ENCODE measurements around the gene PRKG1. TPM values are rescaled to one million over a fixed set of nuclear protein-coding genes. Genes with fewer than 3 reads are reported as not detected.

PRKG1 gene
- total and polyA plus RNA-seq, 2 experiments from 2014 or later: 18.2 to 21.1 TPM

DNA sequence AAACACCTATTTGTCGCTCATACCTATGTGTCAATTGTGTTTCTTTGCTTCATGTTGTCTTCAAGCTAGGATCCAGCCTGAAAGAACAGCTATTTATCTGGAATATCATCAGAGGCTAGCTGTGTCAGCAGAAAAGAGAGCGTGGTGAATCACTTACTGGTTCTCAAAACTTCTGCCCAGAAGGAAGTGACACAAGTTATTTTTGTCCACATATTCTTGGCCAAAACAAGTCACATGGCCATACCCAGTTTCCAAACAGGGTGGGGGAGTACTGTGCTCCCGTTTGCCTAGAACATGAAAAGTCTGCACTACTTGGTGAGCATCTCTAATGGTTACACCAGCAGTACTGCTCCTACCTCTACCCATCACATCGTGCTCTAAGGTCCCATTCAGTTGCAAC is 786.0 kb downstream of the PRKG1 start:
- no peaks in the 10 kb centered on the region for H4K20me1 ChIP-seq (replicated peaks; ENCODE audit: insufficient read depth)
- H3K36me3 ChIP-seq (ENCODE audit: insufficient read depth): no peaks in the 10 kb centered on the region
- H3K4me2 ChIP-seq: no peak overlapping the region
- no peak overlapping the region for H3K4me3 Mint-ChIP-seq
- peaks cover 8% of the 10 kb centered on the region; the same call in 2 of the 3 replicates for H3K36me3 Mint-ChIP-seq (ENCODE audit: low read depth)
- peaks cover 15% of the 10 kb centered on the region for H3K4me1 ChIP-seq (ENCODE audit: insufficient read depth)
- no peak overlapping the region for H3K27ac ChIP-seq (ENCODE audit: low read depth)
- no peak overlapping the region for H2AFZ ChIP-seq
- H3K79me2 ChIP-seq (replicated peaks; ENCODE audit: insufficient read depth): no peaks in the 10 kb centered on the region
- ATAC-seq (no peak), DNase-seq (ENCODE audit: low spot score) (no peak)
- H3K4me3 ChIP-seq: no peak overlapping the region
- no peaks in the 10 kb centered on the region for H3K27me3 ChIP-seq (ENCODE audit: insufficient read depth)
- no peaks in the 10 kb centered on the region for H3F3A ChIP-seq (replicated peaks; ENCODE audit: low read depth)
- TF ChIP-seq, protein P1, sequence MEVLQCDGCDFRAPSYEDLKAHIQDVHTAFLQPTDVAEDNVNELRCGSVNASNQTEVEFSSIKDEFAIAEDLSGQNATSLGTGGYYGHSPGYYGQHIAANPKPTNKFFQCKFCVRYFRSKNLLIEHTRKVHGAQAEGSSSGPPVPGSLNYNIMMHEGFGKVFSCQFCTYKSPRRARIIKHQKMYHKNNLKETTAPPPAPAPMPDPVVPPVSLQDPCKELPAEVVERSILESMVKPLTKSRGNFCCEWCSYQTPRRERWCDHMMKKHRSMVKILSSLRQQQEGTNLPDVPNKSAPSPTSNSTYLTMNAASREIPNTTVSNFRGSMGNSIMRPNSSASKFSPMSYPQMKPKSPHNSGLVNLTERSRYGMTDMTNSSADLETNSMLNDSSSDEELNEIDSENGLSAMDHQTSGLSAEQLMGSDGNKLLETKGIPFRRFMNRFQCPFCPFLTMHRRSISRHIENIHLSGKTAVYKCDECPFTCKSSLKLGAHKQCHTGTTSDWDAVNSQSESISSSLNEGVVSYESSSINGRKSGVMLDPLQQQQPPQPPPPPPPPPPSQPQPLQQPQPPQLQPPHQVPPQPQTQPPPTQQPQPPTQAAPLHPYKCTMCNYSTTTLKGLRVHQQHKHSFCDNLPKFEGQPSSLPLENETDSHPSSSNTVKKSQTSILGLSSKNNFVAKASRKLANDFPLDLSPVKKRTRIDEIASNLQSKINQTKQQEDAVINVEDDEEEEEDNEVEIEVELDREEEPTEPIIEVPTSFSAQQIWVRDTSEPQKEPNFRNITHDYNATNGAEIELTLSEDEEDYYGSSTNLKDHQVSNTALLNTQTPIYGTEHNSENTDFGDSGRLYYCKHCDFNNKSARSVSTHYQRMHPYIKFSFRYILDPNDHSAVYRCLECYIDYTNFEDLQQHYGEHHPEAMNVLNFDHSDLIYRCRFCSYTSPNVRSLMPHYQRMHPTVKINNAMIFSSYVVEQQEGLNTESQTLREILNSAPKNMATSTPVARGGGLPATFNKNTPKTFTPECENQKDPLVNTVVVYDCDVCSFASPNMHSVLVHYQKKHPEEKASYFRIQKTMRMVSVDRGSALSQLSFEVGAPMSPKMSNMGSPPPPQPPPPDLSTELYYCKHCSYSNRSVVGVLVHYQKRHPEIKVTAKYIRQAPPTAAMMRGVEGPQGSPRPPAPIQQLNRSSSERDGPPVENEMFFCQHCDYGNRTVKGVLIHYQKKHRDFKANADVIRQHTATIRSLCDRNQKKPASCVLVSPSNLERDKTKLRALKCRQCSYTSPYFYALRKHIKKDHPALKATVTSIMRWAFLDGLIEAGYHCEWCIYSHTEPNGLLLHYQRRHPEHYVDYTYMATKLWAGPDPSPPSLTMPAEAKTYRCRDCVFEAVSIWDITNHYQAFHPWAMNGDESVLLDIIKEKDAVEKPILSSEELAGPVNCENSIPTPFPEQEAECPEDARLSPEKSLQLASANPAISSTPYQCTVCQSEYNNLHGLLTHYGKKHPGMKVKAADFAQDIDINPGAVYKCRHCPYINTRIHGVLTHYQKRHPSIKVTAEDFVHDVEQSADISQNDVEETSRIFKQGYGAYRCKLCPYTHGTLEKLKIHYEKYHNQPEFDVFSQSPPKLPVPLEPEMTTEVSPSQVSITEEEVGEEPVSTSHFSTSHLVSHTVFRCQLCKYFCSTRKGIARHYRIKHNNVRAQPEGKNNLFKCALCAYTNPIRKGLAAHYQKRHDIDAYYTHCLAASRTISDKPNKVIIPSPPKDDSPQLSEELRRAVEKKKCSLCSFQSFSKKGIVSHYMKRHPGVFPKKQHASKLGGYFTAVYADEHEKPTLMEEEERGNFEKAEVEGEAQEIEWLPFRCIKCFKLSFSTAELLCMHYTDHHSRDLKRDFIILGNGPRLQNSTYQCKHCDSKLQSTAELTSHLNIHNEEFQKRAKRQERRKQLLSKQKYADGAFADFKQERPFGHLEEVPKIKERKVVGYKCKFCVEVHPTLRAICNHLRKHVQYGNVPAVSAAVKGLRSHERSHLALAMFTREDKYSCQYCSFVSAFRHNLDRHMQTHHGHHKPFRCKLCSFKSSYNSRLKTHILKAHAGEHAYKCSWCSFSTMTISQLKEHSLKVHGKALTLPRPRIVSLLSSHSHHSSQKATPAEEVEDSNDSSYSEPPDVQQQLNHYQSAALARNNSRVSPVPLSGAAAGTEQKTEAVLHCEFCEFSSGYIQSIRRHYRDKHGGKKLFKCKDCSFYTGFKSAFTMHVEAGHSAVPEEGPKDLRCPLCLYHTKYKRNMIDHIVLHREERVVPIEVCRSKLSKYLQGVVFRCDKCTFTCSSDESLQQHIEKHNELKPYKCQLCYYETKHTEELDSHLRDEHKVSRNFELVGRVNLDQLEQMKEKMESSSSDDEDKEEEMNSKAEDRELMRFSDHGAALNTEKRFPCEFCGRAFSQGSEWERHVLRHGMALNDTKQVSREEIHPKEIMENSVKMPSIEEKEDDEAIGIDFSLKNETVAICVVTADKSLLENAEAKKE (CRISPR knock-in tag; IDR thresholded peaks at IDR 0.05): no peak
- no peak for TF ChIP-seq EZH2 (IDR thresholded peaks at IDR 0.05; ENCODE audit: low read depth, unreplicated experiment)
- no peak for TF ChIP-seq CREB1 (CRISPR knock-in tag; IDR thresholded peaks at IDR 0.05; ENCODE audit: low read depth)
- no peak for TF ChIP-seq JUNB (IDR thresholded peaks at IDR 0.05; ENCODE audit: unreplicated experiment)
- TF ChIP-seq ZNF331 (CRISPR knock-in tag; IDR thresholded peaks at IDR 0.05; ENCODE audit: low read depth): no peak
- TF ChIP-seq, protein P2, sequence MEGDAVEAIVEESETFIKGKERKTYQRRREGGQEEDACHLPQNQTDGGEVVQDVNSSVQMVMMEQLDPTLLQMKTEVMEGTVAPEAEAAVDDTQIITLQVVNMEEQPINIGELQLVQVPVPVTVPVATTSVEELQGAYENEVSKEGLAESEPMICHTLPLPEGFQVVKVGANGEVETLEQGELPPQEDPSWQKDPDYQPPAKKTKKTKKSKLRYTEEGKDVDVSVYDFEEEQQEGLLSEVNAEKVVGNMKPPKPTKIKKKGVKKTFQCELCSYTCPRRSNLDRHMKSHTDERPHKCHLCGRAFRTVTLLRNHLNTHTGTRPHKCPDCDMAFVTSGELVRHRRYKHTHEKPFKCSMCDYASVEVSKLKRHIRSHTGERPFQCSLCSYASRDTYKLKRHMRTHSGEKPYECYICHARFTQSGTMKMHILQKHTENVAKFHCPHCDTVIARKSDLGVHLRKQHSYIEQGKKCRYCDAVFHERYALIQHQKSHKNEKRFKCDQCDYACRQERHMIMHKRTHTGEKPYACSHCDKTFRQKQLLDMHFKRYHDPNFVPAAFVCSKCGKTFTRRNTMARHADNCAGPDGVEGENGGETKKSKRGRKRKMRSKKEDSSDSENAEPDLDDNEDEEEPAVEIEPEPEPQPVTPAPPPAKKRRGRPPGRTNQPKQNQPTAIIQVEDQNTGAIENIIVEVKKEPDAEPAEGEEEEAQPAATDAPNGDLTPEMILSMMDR (conservative IDR thresholded peaks at IDR 0.05; ENCODE audit: low read depth in 2 of 2): no peak
- no peak for TF ChIP-seq NANOG (IDR thresholded peaks at IDR 0.05; ENCODE audit: borderline replicate concordance)
- TF ChIP-seq POLR2AphosphoS5 (IDR thresholded peaks at IDR 0.05; ENCODE audit: low read depth): no peak
- no peak for TF ChIP-seq STAT1 (IDR thresholded peaks at IDR 0.05; ENCODE audit: unreplicated experiment)
- TF ChIP-seq, protein P3, sequence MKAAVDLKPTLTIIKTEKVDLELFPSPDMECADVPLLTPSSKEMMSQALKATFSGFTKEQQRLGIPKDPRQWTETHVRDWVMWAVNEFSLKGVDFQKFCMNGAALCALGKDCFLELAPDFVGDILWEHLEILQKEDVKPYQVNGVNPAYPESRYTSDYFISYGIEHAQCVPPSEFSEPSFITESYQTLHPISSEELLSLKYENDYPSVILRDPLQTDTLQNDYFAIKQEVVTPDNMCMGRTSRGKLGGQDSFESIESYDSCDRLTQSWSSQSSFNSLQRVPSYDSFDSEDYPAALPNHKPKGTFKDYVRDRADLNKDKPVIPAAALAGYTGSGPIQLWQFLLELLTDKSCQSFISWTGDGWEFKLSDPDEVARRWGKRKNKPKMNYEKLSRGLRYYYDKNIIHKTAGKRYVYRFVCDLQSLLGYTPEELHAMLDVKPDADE (IDR thresholded peaks at IDR 0.05): no peak
- TF ChIP-seq ZNF114 (CRISPR knock-in tag; IDR thresholded peaks at IDR 0.05): no peak
- TF ChIP-seq EZH2phosphoT487 (IDR thresholded peaks at IDR 0.05; ENCODE audit: unreplicated experiment): no peak
- TF ChIP-seq, protein P4, sequence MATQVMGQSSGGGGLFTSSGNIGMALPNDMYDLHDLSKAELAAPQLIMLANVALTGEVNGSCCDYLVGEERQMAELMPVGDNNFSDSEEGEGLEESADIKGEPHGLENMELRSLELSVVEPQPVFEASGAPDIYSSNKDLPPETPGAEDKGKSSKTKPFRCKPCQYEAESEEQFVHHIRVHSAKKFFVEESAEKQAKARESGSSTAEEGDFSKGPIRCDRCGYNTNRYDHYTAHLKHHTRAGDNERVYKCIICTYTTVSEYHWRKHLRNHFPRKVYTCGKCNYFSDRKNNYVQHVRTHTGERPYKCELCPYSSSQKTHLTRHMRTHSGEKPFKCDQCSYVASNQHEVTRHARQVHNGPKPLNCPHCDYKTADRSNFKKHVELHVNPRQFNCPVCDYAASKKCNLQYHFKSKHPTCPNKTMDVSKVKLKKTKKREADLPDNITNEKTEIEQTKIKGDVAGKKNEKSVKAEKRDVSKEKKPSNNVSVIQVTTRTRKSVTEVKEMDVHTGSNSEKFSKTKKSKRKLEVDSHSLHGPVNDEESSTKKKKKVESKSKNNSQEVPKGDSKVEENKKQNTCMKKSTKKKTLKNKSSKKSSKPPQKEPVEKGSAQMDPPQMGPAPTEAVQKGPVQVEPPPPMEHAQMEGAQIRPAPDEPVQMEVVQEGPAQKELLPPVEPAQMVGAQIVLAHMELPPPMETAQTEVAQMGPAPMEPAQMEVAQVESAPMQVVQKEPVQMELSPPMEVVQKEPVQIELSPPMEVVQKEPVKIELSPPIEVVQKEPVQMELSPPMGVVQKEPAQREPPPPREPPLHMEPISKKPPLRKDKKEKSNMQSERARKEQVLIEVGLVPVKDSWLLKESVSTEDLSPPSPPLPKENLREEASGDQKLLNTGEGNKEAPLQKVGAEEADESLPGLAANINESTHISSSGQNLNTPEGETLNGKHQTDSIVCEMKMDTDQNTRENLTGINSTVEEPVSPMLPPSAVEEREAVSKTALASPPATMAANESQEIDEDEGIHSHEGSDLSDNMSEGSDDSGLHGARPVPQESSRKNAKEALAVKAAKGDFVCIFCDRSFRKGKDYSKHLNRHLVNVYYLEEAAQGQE (IDR thresholded peaks at IDR 0.05; ENCODE audit: unreplicated experiment): no peak
- no peak overlapping the region for H3K27ac Mint-ChIP-seq
- H3K27me3 Mint-ChIP-seq (ENCODE audit: insufficient read depth, low read depth, poor library complexity): peaks cover 7% of the 10 kb centered on the region
- no peaks in the 10 kb centered on the region; the same call in 1 of the 2 replicates for H3K9me2 ChIP-seq (ENCODE audit: insufficient read depth)
- peaks cover 8% of the 10 kb centered on the region; the same call in 2 of the 3 replicates for H3K9me3 Mint-ChIP-seq
- peaks cover 12% of the 10 kb centered on the region for H3K4me1 Mint-ChIP-seq

Measured in GM23338 (cell line).